SU-DHL-6 (cell line): ENCODE measurements around the gene RPL28.

Experiments
- H2AFZ ChIP-seq: fragments of 200-600 bp; sonication (generic); 2 replicates; pipeline ENCODE4 v1.6.1; 2014; ENCODE audit warnings: low read depth, mild to moderate bottlenecking, moderate library complexity, mixed read lengths, antibody characterized with exemption, low read length; ENCODE audit not compliant: severe bottlenecking
- H3F3A ChIP-seq: fragments of 200-600 bp; shearing (Covaris generic); 2 replicates; pipeline ENCODE4 v1.6.0; 2016; ENCODE audit warnings: antibody characterized with exemption, mild to moderate bottlenecking; ENCODE audit not compliant: insufficient read depth
- H3K27ac ChIP-seq: fragments of 200-600 bp; sonication (generic); 2 replicates; pipeline ENCODE4 v1.5.1; 2016; ENCODE audit warnings: low read depth, mild to moderate bottlenecking, low read length, moderate library complexity, mixed read lengths
- H3K27me3 ChIP-seq: fragments of 200-600 bp; sonication (generic), shearing (Covaris generic); 2 replicates; pipeline ENCODE4 v1.6.0; 2014; ENCODE audit warnings: mild to moderate bottlenecking, low read length
- H3K36me3 ChIP-seq: fragments of 200-600 bp; sonication (generic); 2 replicates; pipeline ENCODE4 v1.6.1; 2014; ENCODE audit warnings: mild to moderate bottlenecking, low read length, mixed read lengths
- H3K4me2 ChIP-seq: fragments of 300-600, 200-600 bp; shearing (Covaris generic), sonication (generic); 2 replicates; pipeline ENCODE4 v1.6.0; 2014; ENCODE audit warnings: low read length, low read depth, mild to moderate bottlenecking; ENCODE audit not compliant: poor library complexity, severe bottlenecking
- H3K4me3 ChIP-seq: fragments of 200-600 bp; sonication (generic); 2 replicates; pipeline ENCODE4 v1.5.1; 2014; ENCODE audit warnings: antibody characterized with exemption, low read length, mild to moderate bottlenecking, mixed read lengths; ENCODE audit not compliant: insufficient read depth, poor library complexity, severe bottlenecking
- H3K79me2 ChIP-seq: fragments of 200-600 bp; sonication (generic); 2 replicates; pipeline ENCODE4 v1.6.1; 2014; ENCODE audit warnings: mild to moderate bottlenecking, low read length, moderate library complexity; ENCODE audit not compliant: insufficient read depth
- H3K9ac ChIP-seq: fragments of 200-600 bp; sonication (generic); 2 replicates; pipeline ENCODE4 v1.7.0; 2014; ENCODE audit warnings: mild to moderate bottlenecking, low read length
- H3K9me2 ChIP-seq: fragments of 200-600 bp; sonication (generic); replicated peaks from 2 replicates; pipeline ENCODE4 v1.6.1; 2014; ENCODE audit warnings: low read length; ENCODE audit not compliant: insufficient read depth
- H3K9me3 ChIP-seq: fragments of 200-600 bp; sonication (generic); 2 replicates; pipeline ENCODE4 v1.6.1; 2014; ENCODE audit warnings: low read length, mixed read lengths; ENCODE audit not compliant: insufficient read depth
- H4K20me1 ChIP-seq: fragments of 200-600 bp; sonication (generic); 2 replicates; pipeline ENCODE4 v1.6.1; 2014; ENCODE audit warnings: low read depth, mild to moderate bottlenecking, antibody characterized with exemption, low read length, moderate library complexity, mixed read lengths
- CTCF ChIP-seq: fragments of 200-600 bp; sonication (generic); IDR thresholded peaks from one replicate; pipeline ENCODE4 v1.5.1; 2017; ENCODE audit warnings: antibody characterized with exemption, mild to moderate bottlenecking, low read length, moderate library complexity; ENCODE audit not compliant: insufficient read depth, poor library complexity, severe bottlenecking
- EZH2phosphoT487 ChIP-seq: fragments of 200-600 bp; sonication (generic), shearing (Covaris generic); conservative IDR thresholded peaks from 2 replicates; pipeline ENCODE4 v1.6.1; 2018; ENCODE audit warnings: mild to moderate bottlenecking, antibody characterized with exemption, low read length, moderate library complexity, mixed read lengths

RPL28 gene

GRCh38 chr19:55426042-55426441 lies 40.3 kb downstream of the RPL28 start:
- H3K9ac ChIP-seq = no peak overlapping the region
- H3K9me2 ChIP-seq = no peaks in the 10 kb centered on the region
- H3K27ac ChIP-seq = no peak overlapping the region
- H3K4me2 ChIP-seq = no peak overlapping the region
- H3F3A ChIP-seq = no peaks in the 10 kb centered on the region
- H4K20me1 ChIP-seq = no peaks in the 10 kb centered on the region
- no peak for TF ChIP-seq EZH2phosphoT487
- TF ChIP-seq CTCF = no peak
- H3K9me3 ChIP-seq = no peaks in the 10 kb centered on the region
- no peaks in the 10 kb centered on the region for H3K36me3 ChIP-seq
- H3K79me2 ChIP-seq = no peaks in the 10 kb centered on the region
- H3K27me3 ChIP-seq = no peaks in the 10 kb centered on the region
- no peak overlapping the region for H3K4me3 ChIP-seq
- no peak overlapping the region for H2AFZ ChIP-seq

GRCh38 chr19:55431183-55431582 lies 45.5 kb downstream of the RPL28 start:
- Histone ChIP-seq H3K79me2 (no peaks in the 10 kb centered on the region), H3F3A (no peaks in the 10 kb centered on the region), H3K4me2 (no peak overlapping the region), H3K27ac (no peak overlapping the region), H3K9me3 (no peaks in the 10 kb centered on the region), H2AFZ (no peak overlapping the region), H3K36me3 (no peaks in the 10 kb centered on the region), H3K9ac (no peak overlapping the region), H3K27me3 (no peaks in the 10 kb centered on the region), H3K4me3 (no peak overlapping the region), H3K9me2 (no peaks in the 10 kb centered on the region), H4K20me1 (no peaks in the 10 kb centered on the region)
- no peak for TF ChIP-seq EZH2phosphoT487
- TF ChIP-seq CTCF = no peak

GRCh38 chr19:55432241-55432959 lies 46.7 kb downstream of the RPL28 start:
- no peak overlapping the region for H3K9ac ChIP-seq
- H3K36me3 ChIP-seq = no peaks in the 10 kb centered on the region
- no peak for TF ChIP-seq EZH2phosphoT487
- TF ChIP-seq CTCF = no peak
- H4K20me1 ChIP-seq = no peaks in the 10 kb centered on the region
- no peak overlapping the region for H3K4me3 ChIP-seq
- no peaks in the 10 kb centered on the region for H3F3A ChIP-seq
- H3K9me2 ChIP-seq = no peaks in the 10 kb centered on the region
- H3K4me2 ChIP-seq = no peak overlapping the region
- H3K9me3 ChIP-seq = no peaks in the 10 kb centered on the region
- H3K79me2 ChIP-seq = no peaks in the 10 kb centered on the region
- H3K27me3 ChIP-seq = no peaks in the 10 kb centered on the region
- H3K27ac ChIP-seq = no peak overlapping the region
- no peak overlapping the region for H2AFZ ChIP-seq
